ENCODE data around the gene ASF1B. TPM values are rescaled to one million over a fixed set of nuclear protein-coding genes. Genes with fewer than 3 reads are reported as not detected.

Gene ASF1B
- total RNA-seq, 1 donor from 2014 or later, result 1.1 TPM

DNA sequence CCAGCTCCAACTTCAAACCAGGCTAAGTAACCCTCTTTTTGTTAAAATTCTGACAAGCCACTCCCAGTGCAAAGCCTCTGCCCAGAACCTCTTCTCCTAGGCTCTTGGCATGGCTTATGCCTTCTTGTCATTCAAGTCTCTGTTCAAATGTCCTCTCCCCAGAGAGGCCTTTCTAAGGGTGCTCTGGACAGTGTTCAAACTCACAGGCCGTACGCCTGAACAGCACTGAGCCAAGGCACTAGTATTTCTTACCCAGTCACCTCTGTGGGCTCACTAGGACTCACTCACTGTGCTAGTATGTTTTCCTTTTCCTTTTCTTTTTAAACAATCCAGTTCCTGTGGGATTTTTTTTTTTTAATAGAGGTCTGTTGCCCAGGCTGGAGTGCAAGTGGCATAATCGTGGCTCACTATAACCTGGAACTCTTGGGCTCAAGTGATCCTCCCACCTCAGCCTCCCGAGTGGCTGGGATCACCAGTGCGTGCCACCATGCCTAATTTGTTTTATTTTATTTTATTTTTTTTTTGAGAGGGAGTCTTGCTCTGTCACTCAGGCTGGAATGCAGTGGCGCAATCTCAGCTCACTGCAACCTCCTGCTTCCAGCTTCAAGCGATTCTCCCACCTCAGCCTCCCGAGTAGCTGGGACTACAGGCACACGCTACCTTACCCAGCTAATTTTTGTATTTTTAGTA is 2.3 kb upstream of the ASF1B start:
- peak; percentile 13 for DNase-seq (ENCODE audit: low read depth)

DNA sequence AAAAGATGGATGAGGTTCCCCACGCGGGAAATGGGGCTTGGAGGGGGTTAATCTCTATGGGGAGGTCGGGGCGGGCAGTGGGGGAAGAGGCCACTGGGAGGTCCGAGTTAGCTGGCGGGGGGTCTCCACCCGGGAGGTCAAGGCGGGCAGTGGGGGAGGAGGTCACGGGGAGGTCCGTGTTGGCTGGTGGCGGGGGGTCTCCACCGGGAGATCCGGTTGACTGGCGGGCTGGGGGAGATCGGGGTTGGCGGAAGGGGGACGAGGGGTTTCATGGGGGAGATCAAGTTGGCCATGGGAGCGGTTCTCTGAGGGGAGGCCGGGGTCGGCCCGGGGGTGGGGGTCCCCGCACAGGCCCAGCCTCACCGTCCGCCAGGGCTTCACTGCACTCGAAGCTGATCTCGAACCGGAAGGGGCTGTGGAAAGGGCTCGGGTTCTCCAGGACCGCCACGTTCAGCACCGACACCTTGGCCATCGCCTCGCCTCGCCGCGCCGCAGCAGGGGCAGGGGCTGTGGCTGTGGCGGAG is 342 bp downstream of the ASF1B start:
- DNase-seq (ENCODE audit: low read depth), result no peak

DNA sequence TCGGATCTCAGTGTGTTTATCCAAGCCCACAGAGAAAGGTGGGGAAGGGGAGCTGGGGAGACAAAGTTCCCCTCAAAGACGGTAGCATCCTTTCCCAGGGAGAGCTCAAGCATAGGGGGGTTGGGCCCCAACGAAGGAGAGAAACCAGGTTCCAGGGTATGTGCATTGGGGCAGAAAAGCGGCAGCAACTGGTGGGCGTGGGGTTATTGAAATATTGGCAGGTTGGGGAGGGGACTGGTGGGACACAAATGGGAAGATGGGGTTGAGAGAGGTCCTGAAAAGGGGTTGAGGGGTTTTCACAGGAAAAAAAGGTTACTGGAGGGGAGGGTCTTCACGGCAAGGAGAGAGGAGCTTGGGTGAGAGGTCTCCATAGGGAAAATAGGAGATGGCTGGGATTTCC is 1.0 kb downstream of the ASF1B start:
- DNase-seq (ENCODE audit: low read depth), result no peak

DNA sequence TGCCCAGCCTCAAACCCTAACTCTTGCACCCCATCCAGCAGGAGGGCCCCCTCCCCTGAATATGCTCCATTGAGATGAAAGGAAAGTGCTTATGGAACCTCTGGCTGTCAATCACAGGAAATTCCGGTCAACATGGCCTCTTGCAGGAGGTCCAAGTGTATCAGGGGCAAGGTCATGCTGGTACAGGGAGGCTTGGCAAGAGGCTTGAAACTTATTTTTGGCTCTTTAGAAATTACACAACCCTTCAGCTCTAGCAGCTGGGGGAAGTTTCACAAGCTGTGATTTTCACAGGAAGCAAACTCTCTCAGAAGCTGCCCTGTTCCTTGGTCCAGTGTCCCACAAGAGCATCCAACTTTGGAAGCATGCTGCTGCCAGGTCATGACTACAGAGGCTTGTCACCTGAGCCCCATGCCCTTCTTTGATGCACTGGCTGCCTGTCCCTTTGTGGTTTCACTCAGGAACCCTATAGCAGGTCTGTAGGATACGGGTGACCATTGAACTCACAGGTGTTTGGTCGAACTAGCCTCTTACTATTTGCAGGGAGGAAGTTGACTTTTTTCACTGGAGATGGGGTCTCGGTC is 8.4 kb downstream of the ASF1B start:
- DNase-seq (ENCODE audit: low read depth), result no peak

DNA sequence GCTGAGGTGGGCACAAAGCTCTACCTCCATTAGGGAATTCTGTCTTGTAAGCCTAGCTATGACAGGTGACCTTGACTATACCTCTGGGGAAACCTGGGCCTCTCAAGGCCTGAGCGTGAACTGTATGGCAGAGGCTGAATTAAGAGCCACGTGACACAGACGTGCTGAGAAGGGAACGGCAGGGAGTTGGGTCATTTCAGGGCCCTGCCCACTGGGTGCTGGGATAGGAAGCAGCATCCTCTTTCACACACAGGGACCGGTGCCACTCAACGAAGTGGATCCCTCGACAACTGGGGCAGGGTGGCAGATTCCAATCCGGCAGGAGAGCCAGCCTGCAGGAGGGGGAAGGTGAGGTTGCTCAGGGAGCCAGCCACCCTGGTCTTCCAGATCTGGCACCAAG is 9.2 kb downstream of the ASF1B start:
- no peak for DNase-seq (ENCODE audit: low read depth)

DNA sequence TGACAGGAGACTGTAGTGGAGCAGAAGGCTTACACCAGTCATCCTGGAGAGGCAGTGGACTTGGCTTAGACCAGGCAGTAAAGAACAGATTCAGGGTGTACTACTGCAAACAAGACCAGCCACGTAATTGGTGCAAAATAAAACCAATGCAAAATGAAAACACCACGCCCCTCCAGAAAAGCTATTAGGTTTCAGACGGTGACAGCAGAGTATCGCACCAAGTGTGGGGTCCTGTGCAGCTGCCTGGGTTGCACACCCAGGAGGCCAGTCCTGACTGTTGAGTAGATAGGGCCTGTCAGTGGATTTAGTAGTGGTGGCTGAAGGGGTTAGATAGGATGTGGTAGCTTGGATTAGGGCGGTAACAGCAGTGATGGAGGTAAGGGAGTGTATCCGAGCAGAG is 13.5 kb downstream of the ASF1B start:
- DNase-seq (ENCODE audit: low read depth), result no peak

DNA sequence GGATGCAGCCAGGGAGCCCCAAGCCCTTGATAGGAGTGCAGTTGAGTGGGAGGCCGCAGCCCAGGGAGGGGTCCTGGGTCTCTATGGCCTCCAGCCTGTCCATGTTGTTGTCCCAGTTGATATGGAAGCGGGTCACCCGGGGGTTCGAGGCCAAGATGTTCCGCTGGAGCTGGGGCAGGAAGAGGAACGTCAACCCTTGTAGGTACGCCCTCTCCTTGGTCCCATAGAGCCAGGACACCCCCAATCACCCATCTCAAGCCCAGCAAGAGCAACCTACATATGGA is 15.9 kb downstream of the ASF1B start:
- no peak for DNase-seq (ENCODE audit: low read depth)

DNA sequence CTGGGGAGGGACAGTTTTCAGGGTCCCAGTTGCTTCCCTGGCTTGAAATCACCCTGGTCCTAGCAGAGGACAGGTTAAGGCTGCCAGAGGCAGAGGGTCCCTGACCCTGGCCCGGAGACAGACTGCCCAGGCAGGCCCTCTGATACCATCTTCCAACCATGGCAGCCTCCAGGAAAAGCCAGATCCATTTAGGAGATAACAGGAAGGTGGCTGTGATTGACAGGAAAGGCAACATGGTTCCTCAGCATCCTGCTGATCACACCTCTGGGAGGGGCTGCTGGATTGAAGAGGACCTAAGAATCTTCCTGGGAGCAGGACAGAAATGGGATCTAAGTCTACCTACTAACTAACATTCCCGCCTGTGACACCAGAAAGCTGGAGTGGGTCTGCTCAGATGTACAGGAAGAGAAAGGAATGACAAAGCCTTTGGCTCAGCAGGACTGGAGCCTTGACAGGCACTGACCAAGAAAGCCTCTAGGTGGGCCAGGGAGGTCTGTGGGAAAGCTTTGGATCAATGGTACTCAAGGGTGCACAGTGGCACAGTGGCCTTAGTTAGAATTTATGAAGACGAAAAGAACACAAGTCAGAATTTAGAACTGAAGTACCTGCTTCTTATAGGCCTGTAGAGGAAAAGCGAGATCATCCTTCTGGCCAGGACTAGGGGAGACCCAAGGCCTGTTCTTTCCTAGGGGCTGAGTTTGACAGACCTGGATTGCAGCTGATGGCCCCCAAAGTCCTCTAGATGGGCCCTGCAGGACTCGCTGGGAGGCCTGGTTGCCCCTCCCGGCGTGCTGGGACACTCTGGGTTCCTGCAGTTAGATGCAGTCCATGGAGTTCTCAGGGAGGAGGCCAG is 16.5 kb downstream of the ASF1B start:
- DNase-seq (ENCODE audit: low read depth), result no peak

DNA sequence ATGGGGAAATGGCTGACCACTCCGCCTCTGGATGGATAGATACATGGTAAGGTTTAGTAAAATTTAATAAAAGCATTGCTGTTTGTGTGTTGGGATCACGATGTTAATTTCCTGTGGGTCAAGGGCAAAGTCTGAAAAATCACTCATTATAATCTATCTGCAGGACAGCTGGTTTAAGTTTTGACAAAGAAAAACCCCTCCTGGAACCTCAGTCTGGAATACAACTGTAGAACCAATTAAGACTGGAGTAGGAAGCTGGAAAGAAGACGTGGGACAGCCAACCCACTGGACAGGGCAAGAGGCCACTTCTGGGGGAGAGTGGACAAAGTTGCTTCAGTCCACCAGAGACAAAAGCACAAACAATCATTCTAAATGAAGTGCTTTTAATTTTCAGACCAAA is 17.2 kb downstream of the ASF1B start:
- DNase-seq (ENCODE audit: low read depth), result no peak

DNA sequence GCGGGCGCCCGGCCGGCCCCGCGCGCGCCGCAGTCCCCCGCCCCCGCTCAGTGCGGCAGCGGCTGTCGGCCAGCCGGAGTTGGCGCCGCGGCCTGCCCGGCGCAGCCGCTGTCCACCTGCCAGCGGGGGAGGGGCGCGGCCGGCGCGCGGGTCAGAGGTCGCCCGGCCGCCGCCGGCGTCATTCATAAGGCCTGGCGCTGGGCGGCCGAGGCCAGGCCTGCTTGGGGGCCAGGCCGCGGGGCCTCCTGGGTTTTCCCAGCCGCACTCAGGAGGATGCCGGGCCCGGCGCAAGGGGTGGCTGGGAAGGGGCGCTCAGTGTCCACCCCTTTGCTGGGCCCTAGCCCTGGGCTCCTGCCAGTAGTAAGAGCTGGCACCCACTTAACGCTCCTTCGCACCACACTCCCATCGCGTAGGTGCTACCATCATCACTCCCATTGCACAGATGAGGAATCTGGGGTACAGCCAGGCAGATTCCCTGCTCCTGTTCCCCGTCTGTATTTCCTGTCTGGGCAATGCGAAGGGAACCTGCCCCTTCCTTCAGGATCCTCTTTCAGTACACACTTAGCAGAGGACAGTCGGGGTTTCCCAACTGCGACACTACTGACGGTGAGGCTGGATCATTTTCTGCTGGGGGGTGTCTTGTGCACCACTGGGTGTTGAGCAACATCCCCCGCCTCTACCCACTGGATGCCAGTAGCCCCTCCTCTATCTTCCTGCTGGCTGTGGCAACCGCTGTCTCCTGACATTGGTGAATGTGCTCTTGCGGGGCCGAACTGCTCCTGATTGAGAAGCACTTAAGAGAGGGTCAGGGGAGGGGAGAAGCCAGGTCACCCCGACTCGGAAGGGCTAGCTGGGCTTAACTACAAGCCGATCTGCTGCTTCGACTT is 18.0 kb downstream of the ASF1B start:
- peak; percentile 78 for DNase-seq (ENCODE audit: low read depth)

DNA sequence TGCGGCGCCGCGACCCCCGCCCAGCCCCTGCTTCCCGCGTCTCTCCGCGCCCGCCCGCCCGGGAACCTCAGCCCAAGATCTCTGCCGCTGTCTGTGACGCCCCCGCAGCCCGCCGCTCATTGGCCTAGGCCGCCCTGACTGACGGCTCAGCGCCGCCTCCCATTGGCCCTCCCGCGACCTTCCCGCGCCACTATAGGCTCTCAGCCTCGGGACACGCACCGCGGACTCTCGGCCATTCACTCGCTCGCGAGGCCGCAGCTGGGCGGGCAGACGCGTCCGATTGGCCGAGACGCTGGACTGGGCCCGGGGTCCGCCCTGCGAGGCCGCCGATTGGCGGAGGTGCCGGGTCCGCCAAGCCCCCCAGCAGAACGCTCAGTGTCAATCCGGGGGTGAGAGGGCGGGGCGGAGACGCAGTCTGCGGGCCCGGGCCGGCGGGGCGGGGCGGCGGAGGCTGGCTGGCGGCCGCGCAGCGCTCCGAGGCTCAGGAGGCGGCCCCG is 18.7 kb downstream of the ASF1B start, which contains the start of gene PRKACA:
Gene PRKACA (minus strand): TSS at position 95 of the 497 bp plus-strand sequence. CDS start 215 bp downstream, outside the sequence.
- DNase-seq (ENCODE audit: low read depth), result peak; percentile 92

DNA sequence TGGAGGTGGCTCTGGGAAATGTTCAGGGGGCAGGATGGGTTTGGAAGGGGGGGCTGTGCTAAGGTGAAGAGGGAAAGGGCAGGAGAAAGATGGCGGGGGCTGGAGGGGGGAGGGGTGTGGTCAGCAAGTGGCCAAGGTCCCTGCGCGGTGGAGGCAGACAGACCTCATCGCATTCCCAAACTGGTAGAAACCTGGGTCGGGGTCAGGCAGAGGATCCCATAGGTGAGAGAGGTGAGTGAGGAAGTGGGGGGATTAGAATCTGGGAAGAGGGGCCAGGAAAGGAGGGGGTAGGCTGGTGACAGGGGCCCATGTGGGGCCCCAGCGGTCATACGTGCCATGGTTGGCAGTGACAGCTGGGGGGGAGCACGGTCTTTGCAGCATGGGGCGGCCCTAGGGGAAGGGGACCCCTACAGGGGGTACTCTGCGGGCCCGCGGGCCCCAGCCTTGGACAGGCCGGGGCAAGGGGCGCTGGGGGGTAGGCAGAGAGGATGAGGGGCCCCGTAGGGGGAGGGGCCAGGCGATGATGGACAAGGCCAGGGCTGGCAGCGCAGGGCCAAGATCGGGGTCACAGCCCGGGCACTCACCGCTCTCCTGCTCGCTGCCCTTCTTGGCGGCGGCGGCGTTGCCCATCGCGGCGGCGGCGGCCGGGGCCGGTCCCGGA is 19.3 kb downstream of the ASF1B start:
- no peak for DNase-seq (ENCODE audit: low read depth)

DNA sequence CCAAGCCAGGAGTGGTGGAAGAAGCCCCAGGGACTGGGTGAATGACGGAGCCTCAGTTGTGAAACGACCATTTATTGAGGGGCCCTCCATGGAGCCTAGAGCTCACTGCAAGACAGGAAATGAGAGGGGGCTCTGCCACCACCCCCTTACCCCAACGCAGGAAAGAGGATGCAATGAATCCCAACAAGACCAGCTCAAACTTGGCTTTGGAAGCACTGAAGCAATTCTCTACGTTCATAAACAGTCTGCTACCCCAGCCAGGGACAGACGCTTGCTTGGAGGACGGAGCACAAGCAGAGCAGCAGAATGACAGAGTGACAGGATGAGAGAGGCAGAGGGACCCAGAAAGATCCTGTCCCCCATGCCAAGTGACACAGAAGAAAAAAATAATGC is 19.9 kb downstream of the ASF1B start:
- no peak for DNase-seq (ENCODE audit: low read depth)

DNA sequence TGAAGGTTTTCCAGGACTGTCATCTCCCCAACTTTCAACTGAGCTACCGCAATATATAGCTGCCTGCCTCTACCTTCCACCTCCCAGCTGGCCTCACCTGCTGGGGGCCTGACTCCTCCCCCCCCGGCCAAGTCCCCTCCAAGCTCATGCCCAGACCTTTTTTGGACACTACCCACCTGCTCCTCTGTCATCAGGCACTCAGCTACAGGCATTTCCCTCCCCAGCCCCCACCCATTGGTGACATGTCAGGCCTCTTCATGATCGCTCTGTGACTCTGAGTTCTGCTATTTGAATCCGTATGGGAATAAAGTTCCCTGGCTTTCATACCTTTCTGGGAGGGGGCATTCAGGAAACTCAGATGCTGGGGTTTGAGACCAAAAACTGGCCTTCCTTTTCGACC is 20.6 kb downstream of the ASF1B start:
- no peak for DNase-seq (ENCODE audit: low read depth)

DNA sequence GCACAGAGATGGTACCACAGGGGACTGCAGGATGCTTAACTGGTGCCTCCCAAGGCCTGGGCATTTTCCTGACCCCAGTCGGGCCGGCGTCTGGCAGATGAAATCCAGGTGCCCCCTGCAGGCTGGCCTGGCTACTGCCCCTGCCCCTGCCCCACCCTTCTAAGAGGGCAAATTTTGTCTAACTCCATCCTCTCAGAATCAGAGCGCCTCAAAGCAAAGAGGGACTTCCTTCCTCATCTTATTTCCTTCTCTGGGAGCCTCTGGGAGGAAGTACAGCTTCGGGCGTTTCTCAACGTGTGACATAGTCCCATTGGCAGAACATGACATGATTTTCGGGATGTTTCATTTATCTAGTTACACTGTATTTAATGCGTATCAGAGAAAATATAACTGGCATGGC is 21.5 kb downstream of the ASF1B start:
- no peak for DNase-seq (ENCODE audit: low read depth)

DNA sequence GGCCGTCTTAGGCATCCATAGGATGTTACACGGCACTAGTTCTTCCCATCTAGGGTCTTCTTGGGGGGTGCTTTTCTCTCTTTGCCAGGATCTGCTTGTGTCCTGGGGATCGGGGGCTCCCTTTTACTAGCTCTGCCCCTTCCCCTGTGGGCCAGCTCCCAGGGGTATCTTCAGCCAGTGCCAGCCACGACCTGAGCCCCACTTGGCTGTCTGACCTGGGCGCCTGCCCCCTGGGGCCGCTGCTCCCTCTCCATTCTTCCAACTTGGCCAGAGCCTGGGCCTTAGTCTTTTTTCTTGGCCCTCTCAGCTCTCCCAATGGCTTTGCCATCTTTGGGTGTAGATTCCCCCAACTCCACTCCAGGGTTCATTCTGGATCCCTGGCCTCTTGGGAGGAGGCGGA is 21.9 kb downstream of the ASF1B start:
- DNase-seq (ENCODE audit: low read depth), result no peak

DNA sequence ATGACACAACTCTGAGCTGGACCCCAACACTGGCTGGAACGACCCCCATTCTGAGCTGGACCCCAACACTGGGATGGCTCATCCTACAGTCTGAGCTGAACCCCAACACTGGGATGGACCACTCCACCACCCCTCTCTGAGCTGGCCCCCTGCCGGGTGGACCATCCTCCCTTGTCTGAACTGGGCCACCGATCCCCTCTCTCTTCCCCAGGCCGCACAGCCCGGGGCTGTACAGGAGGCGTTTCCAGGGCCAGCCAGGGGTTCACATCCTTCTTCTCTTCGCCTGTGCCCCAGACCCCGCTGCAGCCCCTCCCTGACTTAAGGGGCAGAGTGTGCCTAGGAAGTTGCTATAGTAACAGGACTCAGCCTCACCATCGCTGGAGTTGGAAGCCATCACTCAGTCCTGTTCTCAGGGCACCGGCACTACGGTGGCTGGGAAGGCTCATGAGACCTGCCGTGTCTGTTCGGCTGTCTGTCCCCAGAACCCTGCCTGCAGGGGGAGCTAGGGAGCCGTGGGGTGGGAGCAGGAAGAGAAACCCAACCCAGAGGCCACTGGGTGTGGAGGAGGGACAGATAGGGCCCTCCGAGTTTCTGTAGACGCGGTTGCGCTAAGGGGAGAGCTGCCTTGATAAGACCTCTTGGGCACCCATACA is 22.5 kb downstream of the ASF1B start:
- no peak for DNase-seq (ENCODE audit: low read depth)

DNA sequence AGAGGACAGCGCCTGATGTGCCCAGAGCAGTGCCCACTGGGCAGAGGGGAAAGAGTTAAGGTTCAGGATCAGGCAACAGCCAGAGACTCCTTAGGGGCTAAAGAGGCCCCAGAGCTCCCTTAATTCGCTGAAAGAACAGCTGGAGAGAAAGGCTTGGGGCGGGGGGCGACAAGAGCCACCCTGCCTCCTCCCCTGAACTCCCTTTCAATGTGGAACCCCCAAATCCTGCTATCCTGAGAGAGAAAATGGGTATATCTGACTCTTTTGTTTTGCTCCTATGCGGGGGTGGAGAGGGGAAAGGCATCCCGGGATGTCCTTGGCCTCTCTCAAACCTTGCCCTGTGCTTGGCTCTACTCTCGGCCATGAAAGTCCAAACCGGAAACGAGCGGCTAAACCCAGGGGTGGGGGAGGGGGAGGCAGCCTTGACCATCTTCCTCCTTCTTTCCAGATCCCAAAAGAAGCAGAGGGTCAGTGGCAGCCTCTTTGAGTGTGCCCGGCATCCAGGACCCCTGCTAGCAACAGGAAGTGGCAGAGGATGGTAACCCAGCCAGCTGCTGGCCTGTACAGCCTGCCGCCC is 23.5 kb downstream of the ASF1B start:
- DNase-seq (ENCODE audit: low read depth), result no peak

DNA sequence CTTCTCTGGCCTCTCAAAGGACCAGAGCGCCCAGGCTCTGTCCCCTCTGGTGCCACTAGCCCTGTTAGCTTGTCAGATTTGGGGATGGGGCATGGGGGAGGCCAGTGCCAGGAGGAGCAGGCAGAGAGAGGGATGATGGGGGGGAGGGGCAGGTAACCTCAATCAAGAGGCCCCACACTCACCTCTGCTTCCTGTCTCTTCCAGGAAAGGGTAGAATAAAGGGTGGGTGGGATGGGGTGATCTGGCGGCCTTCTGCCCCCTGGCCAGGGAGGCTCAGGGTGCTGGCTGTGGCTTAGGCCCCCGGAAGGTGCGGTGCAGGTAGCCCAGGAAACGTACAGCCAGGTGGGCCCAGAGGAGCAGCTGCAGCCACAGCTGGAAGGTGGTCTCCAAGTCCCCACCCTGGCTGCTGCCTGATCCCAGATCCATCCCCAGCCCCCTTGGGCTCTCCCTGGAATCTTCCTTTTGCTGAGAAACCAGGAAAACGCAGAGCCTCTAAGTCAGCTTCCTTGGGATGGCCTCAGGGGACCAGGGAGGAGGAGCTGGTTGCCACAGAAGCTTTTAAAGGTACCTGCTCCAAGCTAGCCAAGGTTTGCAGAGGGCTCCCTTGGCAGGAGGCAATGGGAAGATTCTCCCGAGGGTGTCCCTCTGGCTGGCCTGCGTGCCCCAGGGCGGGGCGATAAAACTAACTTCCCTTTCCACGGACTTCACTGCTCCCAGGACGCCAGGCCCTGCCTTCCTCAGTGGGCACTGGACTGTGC is 24.2 kb downstream of the ASF1B start:
- no peak for DNase-seq (ENCODE audit: low read depth)

DNA sequence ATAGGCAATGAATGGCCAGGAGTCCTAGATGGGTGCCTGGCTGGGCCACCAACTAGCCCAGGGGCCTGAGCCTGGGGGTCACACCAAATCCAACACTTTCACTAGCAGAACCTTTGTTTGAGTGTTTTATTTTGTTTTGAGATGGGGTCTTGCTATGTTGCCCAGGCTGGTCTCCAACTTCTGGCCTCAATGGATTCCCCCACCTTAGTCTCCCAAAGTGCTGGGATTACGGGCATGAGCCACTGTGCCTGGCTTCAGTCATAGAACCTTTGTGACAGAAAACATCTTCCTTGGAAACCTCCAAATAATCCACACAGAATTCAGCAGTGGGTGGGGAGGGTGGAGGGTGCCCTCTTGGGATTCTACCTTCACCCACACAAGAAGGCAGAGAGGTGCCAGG is 24.9 kb downstream of the ASF1B start:
- no peak for DNase-seq (ENCODE audit: low read depth)
